CD14-positive monocyte (primary cell): Measurements from ENCODE around the gene KLC3. TPM values are rescaled to one million over a fixed set of nuclear protein-coding genes. Genes with fewer than 3 reads are reported as not detected.

Source experiments
- DNase-seq, 3 donors: peaks; one replicate each; pipeline ENCODE4 v3.0.0-alpha.2; 2011 to 2022
- H2AFZ ChIP-seq: 2 replicates; pipeline ENCODE4 v1.6.0; 2012; ENCODE audit warnings: mild to moderate bottlenecking, low read depth, low read length, inconsistent platforms; ENCODE audit not compliant: insufficient read depth, poor library complexity, severe bottlenecking
- H3K27ac ChIP-seq, 2 donors: 1 replicate in 1 of 2; 2 replicates in 1 of 2; pipeline ENCODE4 v1.5.1; 2012 to 2013; ENCODE audit warnings: low read length in 2 of 2, control low read depth in 1 of 2, inconsistent platforms in 1 of 2, low read depth in 1 of 2, mild to moderate bottlenecking in 1 of 2
- H3K27me3 ChIP-seq, 2 donors: one replicate each; pipeline versions ENCODE4 v1.6.0 to v1.6.1; 2011 to 2013; ENCODE audit warnings: low read length in 2 of 2; ENCODE audit not compliant: control insufficient read depth in 2 of 2, insufficient read depth in 2 of 2
- H3K36me3 ChIP-seq, 2 donors: replicated peaks in 1 of 2; 1 replicate in 1 of 2; 2 replicates in 1 of 2; pipeline versions ENCODE4 v1.5.1 to v1.6.1; 2012 to 2013; ENCODE audit warnings: low read length in 2 of 2, control low read depth in 1 of 2, inconsistent platforms in 1 of 2, mild to moderate bottlenecking in 1 of 2; ENCODE audit not compliant: insufficient read depth in 2 of 2, control insufficient read depth in 1 of 2
- H3K4me1 ChIP-seq, 2 donors: 1 replicate in 1 of 2; 2 replicates in 1 of 2; pipeline versions ENCODE4 v1.5.1 to v1.6.1; 2012 to 2013; ENCODE audit warnings: low read length in 2 of 2, control low read depth in 1 of 2, inconsistent platforms in 1 of 2, mild to moderate bottlenecking in 1 of 2, moderate library complexity in 1 of 2; ENCODE audit not compliant: insufficient read depth in 2 of 2, control insufficient read depth in 1 of 2
- H3K4me2 ChIP-seq: replicated peaks from 2 replicates; pipeline ENCODE3; 2012; ENCODE audit warnings: low read length, moderate library complexity, mild to moderate bottlenecking; ENCODE audit not compliant: poor library complexity, severe bottlenecking; ENCODE audit errors: extremely low read depth
- H3K4me3 ChIP-seq, 3 experiments: fragments of 200-600 bp in 1 of 3; sonication (generic) in 1 of 3; replicated peaks in 1 of 3; 1 replicate in 2 of 3; 2 replicates in 1 of 3; pipeline ENCODE4 v1.5.1; 2011 to 2013; ENCODE audit warnings: low read length in 3 of 3, mild to moderate bottlenecking in 3 of 3, control low read depth in 2 of 3, low read depth in 2 of 3, inconsistent platforms in 1 of 3, moderate library complexity in 1 of 3
- H3K79me2 ChIP-seq: 2 replicates; pipeline ENCODE4 v1.6.0; 2012; ENCODE audit warnings: mild to moderate bottlenecking, control low read depth, inconsistent platforms, low read length, moderate library complexity; ENCODE audit not compliant: insufficient read depth
- H3K9ac ChIP-seq: 2 replicates; pipeline ENCODE4 v1.6.0; 2017; ENCODE audit warnings: low read length, mild to moderate bottlenecking; ENCODE audit not compliant: insufficient read depth, poor library complexity, severe bottlenecking
- H3K9me3 ChIP-seq, 2 donors: replicated peaks in 1 of 2; 1 replicate in 1 of 2; 2 replicates in 1 of 2; pipeline versions ENCODE4 v1.5.1 to v1.6.1; 2012 to 2013; ENCODE audit warnings: low read length in 2 of 2, control low read depth in 1 of 2; ENCODE audit not compliant: control insufficient read depth in 1 of 2, insufficient read depth in 1 of 2
- H4K20me1 ChIP-seq: 2 replicates; pipeline ENCODE4 v1.6.0; 2012; ENCODE audit warnings: mild to moderate bottlenecking, low read length, control low read depth, moderate library complexity; ENCODE audit not compliant: insufficient read depth
- H3K27ac Mint-ChIP-seq, 7 donors: one replicate each; pipeline ENCODE4 v1.8.0; 2020; ENCODE audit warnings: mild to moderate bottlenecking in 7 of 7, mixed read lengths in 7 of 7, moderate library complexity in 6 of 7, inconsistent platforms in 2 of 7
- H3K27me3 Mint-ChIP-seq, 3 donors: one replicate each; pipeline ENCODE4 v1.8.0; 2021 to 2022; ENCODE audit warnings: low read depth in 3 of 3, mild to moderate bottlenecking in 3 of 3, mixed read lengths in 3 of 3, moderate library complexity in 3 of 3, inconsistent platforms in 1 of 3
- H3K36me3 Mint-ChIP-seq, 2 donors: one replicate each; pipeline ENCODE4 v1.8.0; 2020; ENCODE audit warnings: mixed read lengths in 2 of 2, inconsistent platforms in 1 of 2, mild to moderate bottlenecking in 1 of 2
- H3K4me1 Mint-ChIP-seq: one replicate; pipeline ENCODE4 v1.8.0; 2020; ENCODE audit warnings: mild to moderate bottlenecking, mixed read lengths
- H3K4me3 Mint-ChIP-seq, 2 donors: one replicate each; pipeline ENCODE4 v1.8.0; 2020; ENCODE audit warnings: mild to moderate bottlenecking in 2 of 2, mixed read lengths in 2 of 2, moderate library complexity in 1 of 2
- H3K9me3 Mint-ChIP-seq, 7 donors: one replicate each; pipeline ENCODE4 v1.8.0; 2020 to 2022; ENCODE audit warnings: mixed read lengths in 7 of 7, mild to moderate bottlenecking in 6 of 7, moderate library complexity in 6 of 7, inconsistent platforms in 2 of 7
- WGBS: methylation state at CpG from one replicate; pipeline ENCODE4 v1.1.5; 2013; ENCODE audit warnings: missing lambda C conversion rate; ENCODE audit not compliant: insufficient coverage; 5-methylcytosine and 5-hydroxymethylcytosine counted together
- intact Hi-C, 2 donors: fragments of 100-400 bp; cut with micrococcal nuclease; formaldehyde crosslinking; loops; one replicate each; pipeline versions ENCODE4 v1.15.0 to v1.15.1; 2023
- polyA plus RNA-seq, 3 donors: library from polyadenylated mRNA; depleted of rRNA in 1 of 3; unstranded in 2 of 3; stranded (reverse) in 1 of 3; fragments of 300-500 nt in 2 of 3; fragments of >200 nt in 1 of 3; fragmentation: Illumina TruSeq in 2 of 3; gene quantifications; 1 replicate in 2 of 3; 2 replicates in 1 of 3; pipeline ENCODE4 v1.2.3, GENCODE V29; 2012 to 2021
- TF ChIP-seq, protein P1 (sequence below): fragments of 200-600 bp; IDR thresholded peaks from one replicate; pipeline ENCODE4 v1.8.0; 2022; ENCODE audit warnings: antibody characterized with exemption, mild to moderate bottlenecking

Gene KLC3
- polyA plus RNA-seq, 3 donors: not detected

- peaks cover 4 to 11% of the 10 kb centered on the region in 2 donors for H3K4me1 ChIP-seq
- H3K79me2 ChIP-seq: no peaks in the 10 kb centered on the region
- no peak overlapping the region for H3K4me3 ChIP-seq
- peak overlapping the region; percentile 41 for H3K4me2 ChIP-seq
- intact Hi-C loops: loop anchor here in 1 of 2 donors (10.0 kb wide), 1 partner anchor 196 kb away; no protein-coding TSS in a partner anchor
- no peak overlapping the region for H3K4me3 Mint-ChIP-seq
- H2AFZ ChIP-seq: no peak overlapping the region
- no peak for DNase-seq
- H3K27me3 ChIP-seq: peaks cover 4 to 34% of the 10 kb centered on the region in 2 donors
- H4K20me1 ChIP-seq: no peaks in the 10 kb centered on the region
- H3K9me3 ChIP-seq: no peaks in the 10 kb centered on the region
- no peaks in the 10 kb centered on the region for H3K36me3 ChIP-seq
- peaks cover 18 to 28% (median 19%) of the 10 kb centered on the region in 3 donors for H3K27me3 Mint-ChIP-seq
- peaks cover 0 to 4% (median 0%) of the 10 kb centered on the region in 7 donors for H3K9me3 Mint-ChIP-seq
- H3K27ac Mint-ChIP-seq: no peak overlapping the region
- H3K9ac ChIP-seq: peak overlapping the region; percentile 27
- H3K27ac ChIP-seq: no peak overlapping the region
- peaks cover 4% of the 10 kb centered on the region for H3K4me1 Mint-ChIP-seq
- peaks cover 0 to 3% of the 10 kb centered on the region in 2 donors for H3K36me3 Mint-ChIP-seq
- 16% methylated on average over 23 of the region's 25 CpGs for WGBS
- TF ChIP-seq, protein P1, sequence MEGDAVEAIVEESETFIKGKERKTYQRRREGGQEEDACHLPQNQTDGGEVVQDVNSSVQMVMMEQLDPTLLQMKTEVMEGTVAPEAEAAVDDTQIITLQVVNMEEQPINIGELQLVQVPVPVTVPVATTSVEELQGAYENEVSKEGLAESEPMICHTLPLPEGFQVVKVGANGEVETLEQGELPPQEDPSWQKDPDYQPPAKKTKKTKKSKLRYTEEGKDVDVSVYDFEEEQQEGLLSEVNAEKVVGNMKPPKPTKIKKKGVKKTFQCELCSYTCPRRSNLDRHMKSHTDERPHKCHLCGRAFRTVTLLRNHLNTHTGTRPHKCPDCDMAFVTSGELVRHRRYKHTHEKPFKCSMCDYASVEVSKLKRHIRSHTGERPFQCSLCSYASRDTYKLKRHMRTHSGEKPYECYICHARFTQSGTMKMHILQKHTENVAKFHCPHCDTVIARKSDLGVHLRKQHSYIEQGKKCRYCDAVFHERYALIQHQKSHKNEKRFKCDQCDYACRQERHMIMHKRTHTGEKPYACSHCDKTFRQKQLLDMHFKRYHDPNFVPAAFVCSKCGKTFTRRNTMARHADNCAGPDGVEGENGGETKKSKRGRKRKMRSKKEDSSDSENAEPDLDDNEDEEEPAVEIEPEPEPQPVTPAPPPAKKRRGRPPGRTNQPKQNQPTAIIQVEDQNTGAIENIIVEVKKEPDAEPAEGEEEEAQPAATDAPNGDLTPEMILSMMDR: no peak
These were observed 426 bp downstream of the KLC3 start for GRCh38 chr19:45340899-45341453.

GRCh38 chr19:45342911-45343310, 2.4 kb downstream of the KLC3 start:
- Histone ChIP-seq H3K36me3 (no peaks in the 10 kb centered on the region), H2AFZ (no peak overlapping the region), H3K9me3 (no peaks in the 10 kb centered on the region), H3K4me1 (peaks cover 4 to 11% of the 10 kb centered on the region in 2 donors), H3K27ac (no peak overlapping the region), H4K20me1 (no peaks in the 10 kb centered on the region), H3K79me2 (no peaks in the 10 kb centered on the region), H3K27me3 (peaks cover 4 to 43% of the 10 kb centered on the region in 2 donors), H3K4me2 (no peak overlapping the region), H3K4me3 (no peak overlapping the region), H3K9ac (no peak overlapping the region)
- TF ChIP-seq, protein P1: no peak
- no peak for DNase-seq
- H3K4me1 Mint-ChIP-seq: peaks cover 4% of the 10 kb centered on the region
- H3K27ac Mint-ChIP-seq: no peak overlapping the region
- 71% methylated on average over 8 of the region's 13 CpGs for WGBS
- H3K36me3 Mint-ChIP-seq: peaks cover 0 to 3% of the 10 kb centered on the region in 2 donors
- no peak overlapping the region for H3K4me3 Mint-ChIP-seq
- peaks cover 0 to 4% (median 0%) of the 10 kb centered on the region in 7 donors for H3K9me3 Mint-ChIP-seq
- peaks cover 19 to 37% (median 35%) of the 10 kb centered on the region in 3 donors for H3K27me3 Mint-ChIP-seq
- intact Hi-C loops: loop anchor here in 1 of 2 donors (10.0 kb wide), 1 partner anchor 198 kb away; no protein-coding TSS in a partner anchor
